MM.1S (cell line): ENCODE measurements around the gene BPGM.

Experiments used
- DNase-seq: peaks from one replicate; pipeline ENCODE4 v3.0.0-alpha.2; 2015
- H2AFZ ChIP-seq: fragments of 300-600 bp; sonication (generic); 2 replicates; pipeline ENCODE4 v1.6.0; 2016; ENCODE audit warnings: antibody characterized with exemption, low read length
- H3F3A ChIP-seq: fragments of 300-600 bp; sonication (generic); 2 replicates; pipeline ENCODE4 v1.6.1; 2016; ENCODE audit warnings: mild to moderate bottlenecking, antibody characterized with exemption, low read length, moderate library complexity, mixed read lengths; ENCODE audit not compliant: insufficient read depth
- H3K27ac ChIP-seq: fragments of 300-600 bp; sonication (generic); 2 replicates; pipeline ENCODE4 v1.5.1; 2016; ENCODE audit warnings: mild to moderate bottlenecking, low read length
- H3K27me3 ChIP-seq: fragments of 300-600 bp; sonication (generic); replicated peaks from 2 replicates; pipeline ENCODE4 v1.6.0; 2016; ENCODE audit warnings: low read length; ENCODE audit not compliant: insufficient read depth
- H3K36me3 ChIP-seq: fragments of 300-600 bp; sonication (generic); replicated peaks from 2 replicates; pipeline ENCODE4 v1.6.1; 2016; ENCODE audit warnings: mild to moderate bottlenecking, low read length, mixed read lengths; ENCODE audit not compliant: insufficient read depth
- H3K4me1 ChIP-seq: fragments of 300-600 bp; sonication (generic); 2 replicates; pipeline ENCODE4 v1.6.1; 2016; ENCODE audit warnings: low read length, mixed read lengths
- H3K4me2 ChIP-seq: fragments of 300-600 bp; sonication (generic); 2 replicates; pipeline ENCODE4 v1.6.0; 2016; ENCODE audit warnings: low read depth, low read length
- H3K4me3 ChIP-seq: fragments of 300-600 bp; sonication (generic); 2 replicates; pipeline ENCODE4 v1.5.1; 2016; ENCODE audit warnings: low read length, mixed read lengths
- H3K79me2 ChIP-seq: fragments of 300-600 bp; sonication (generic); 2 replicates; pipeline ENCODE4 v1.6.1; 2016; ENCODE audit warnings: mixed run types, low read length, mixed read lengths
- H3K9ac ChIP-seq: fragments of 300-600 bp; sonication (generic); 2 replicates; pipeline ENCODE4 v1.6.1; 2016; ENCODE audit warnings: low read length, mixed read lengths
- H3K9me2 ChIP-seq: fragments of 300-600 bp; sonication (generic); replicated peaks from 2 replicates; pipeline ENCODE4 v1.6.1; 2016; ENCODE audit warnings: mild to moderate bottlenecking, low read length, mixed read lengths; ENCODE audit not compliant: insufficient read depth
- H3K9me3 ChIP-seq: fragments of 300-600 bp; sonication (generic); replicated peaks from 2 replicates; pipeline ENCODE4 v1.6.1; 2016; ENCODE audit warnings: mild to moderate bottlenecking, low read length, mixed read lengths; ENCODE audit not compliant: insufficient read depth
- H4K20me1 ChIP-seq: fragments of 300-600 bp; sonication (generic); 2 replicates; pipeline ENCODE4 v1.6.1; 2016; ENCODE audit warnings: mild to moderate bottlenecking, low read length, moderate library complexity, mixed read lengths; ENCODE audit not compliant: insufficient read depth
- CTCF ChIP-seq: fragments of 300-600 bp; sonication (generic); IDR thresholded peaks from 2 replicates; pipeline ENCODE4 v1.5.1; 2016; ENCODE audit warnings: antibody characterized with exemption, low read length, mixed read lengths
- EZH2 ChIP-seq: fragments of 300-600 bp; sonication (generic); optimal IDR thresholded peaks from 2 replicates; pipeline ENCODE3; 2017; ENCODE audit warnings: low read depth, mild to moderate bottlenecking, antibody characterized with exemption, low read length, mixed read lengths
- EZH2phosphoT487 ChIP-seq: fragments of 300-600 bp; sonication (generic); IDR thresholded peaks from 2 replicates; pipeline ENCODE4 v1.6.1; 2018; ENCODE audit warnings: antibody characterized with exemption, low read length

The BPGM gene

GRCh38 chr7:134657526-134657925, 10.9 kb downstream of the BPGM start:
- Histone ChIP-seq H2AFZ (no peak overlapping the region), H3K9me2 (no peaks in the 10 kb centered on the region), H4K20me1 (no peaks in the 10 kb centered on the region), H3K4me1 (no peaks in the 10 kb centered on the region), H3K4me3 (no peak overlapping the region), H3K9me3 (no peaks in the 10 kb centered on the region), H3F3A (no peaks in the 10 kb centered on the region), H3K9ac (no peak overlapping the region), H3K4me2 (no peak overlapping the region), H3K27me3 (no peaks in the 10 kb centered on the region), H3K27ac (no peak overlapping the region), H3K36me3 (no peaks in the 10 kb centered on the region), H3K79me2 (no peaks in the 10 kb centered on the region)
- no peak for DNase-seq
- no peak for TF ChIP-seq EZH2
- no peak for TF ChIP-seq EZH2phosphoT487
- no peak for TF ChIP-seq CTCF

- Histone ChIP-seq H3F3A (no peaks in the 10 kb centered on the region), H3K27ac (no peak overlapping the region), H3K9ac (no peak overlapping the region), H4K20me1 (no peaks in the 10 kb centered on the region), H3K9me3 (no peaks in the 10 kb centered on the region), H2AFZ (no peak overlapping the region), H3K4me1 (no peaks in the 10 kb centered on the region), H3K9me2 (no peaks in the 10 kb centered on the region), H3K4me3 (no peak overlapping the region), H3K36me3 (no peaks in the 10 kb centered on the region), H3K4me2 (no peak overlapping the region), H3K27me3 (no peaks in the 10 kb centered on the region), H3K79me2 (no peaks in the 10 kb centered on the region)
- DNase-seq = no peak
- TF ChIP-seq EZH2phosphoT487 (no peak), EZH2 (no peak), CTCF (no peak)
Measured at GRCh38 chr7:134660242-134660785, 13.7 kb downstream of the BPGM start.

GRCh38 chr7:134660961-134661376, 14.3 kb downstream of the BPGM start:
- H3K27ac ChIP-seq = no peak overlapping the region
- no peak overlapping the region for H3K9ac ChIP-seq
- H3K9me2 ChIP-seq = no peaks in the 10 kb centered on the region
- DNase-seq = no peak
- no peak overlapping the region for H3K4me3 ChIP-seq
- no peaks in the 10 kb centered on the region for H3K27me3 ChIP-seq
- no peak for TF ChIP-seq EZH2
- TF ChIP-seq CTCF = no peak
- no peak for TF ChIP-seq EZH2phosphoT487
- H3K4me2 ChIP-seq = no peak overlapping the region
- no peaks in the 10 kb centered on the region for H3K4me1 ChIP-seq
- H3K79me2 ChIP-seq = no peaks in the 10 kb centered on the region
- no peaks in the 10 kb centered on the region for H3F3A ChIP-seq
- no peaks in the 10 kb centered on the region for H4K20me1 ChIP-seq
- no peaks in the 10 kb centered on the region for H3K9me3 ChIP-seq
- no peak overlapping the region for H2AFZ ChIP-seq
- H3K36me3 ChIP-seq = no peaks in the 10 kb centered on the region
